Testis (tissue), 3 donors: ENCODE measurements around the gene VCL. TPM values are rescaled to one million over a fixed set of nuclear protein-coding genes. Genes with fewer than 3 reads are reported as not detected.
A peak's percentile ranks its signal among the peaks of the same experiment; 100 is the strongest.
"Not testable (repeated sequence)": the region's sequence is repeated elsewhere in the genome, so short reads cannot be mapped to it uniquely, and the experiment has no call there.

ENCODE experiments used
- DNase-seq: peaks from one replicate; pipeline ENCODE4 v3.0.0-alpha.2; 2019
- H3K27ac ChIP-seq, 2 donors: fragments of 200-600 bp; sonication (generic); one replicate each; pipeline ENCODE4 v1.5.1; 2019
- H3K27me3 ChIP-seq: fragments of 200-600 bp; sonication (generic); one replicate; pipeline ENCODE4 v1.5.1; 2019
- H3K36me3 ChIP-seq: fragments of 200-600 bp; sonication (generic); one replicate; pipeline ENCODE4 v1.5.1; 2017; ENCODE audit warnings: low read depth; ENCODE audit errors: missing control alignments
- H3K4me1 ChIP-seq: fragments of 200-600 bp; sonication (generic); one replicate; pipeline ENCODE4 v1.5.1; 2019
- H3K4me3 ChIP-seq, 2 donors: fragments of 200-600 bp; sonication (generic); one replicate each; pipeline ENCODE4 v1.5.1; 2017 to 2019
- H3K9me3 ChIP-seq: fragments of 200-600 bp; sonication (generic); one replicate; pipeline ENCODE4 v1.5.1; 2017
- POLR2A ChIP-seq: fragments of 450-650 bp; IDR thresholded peaks from one replicate; pipeline ENCODE4 v1.6.1; 2017; ENCODE audit warnings: antibody characterized with exemption, mild to moderate bottlenecking, moderate library complexity
- WGBS, 2 donors: methylation state at CpG; one replicate each; pipeline ENCODE4 v1.1.5; 2018; 5-methylcytosine and 5-hydroxymethylcytosine counted together
- intact Hi-C: fragments of 100-400 bp; cut with DNase I; formaldehyde crosslinking; loops from one replicate; pipeline ENCODE4 v1.15.1; 2023; ENCODE audit warnings: low total_unique reads
- polyA plus RNA-seq: library from polyadenylated mRNA; stranded (reverse); fragments of 350-450 nt; fragmentation: Illumina TruSeq; extraction: RNeasy Lipid Tissue Mini Kit (QIAGEN cat#74804); gene quantifications from one replicate; pipeline ENCODE4 v1.2.3, GENCODE V29; 2014; ENCODE audit warnings: low read depth, low replicate concordance; ENCODE audit not compliant: insufficient read depth
- total RNA-seq, 2 donors: library from RNA; depleted of rRNA; stranded (reverse); fragments of >200 nt; gene quantifications; one replicate each; pipeline ENCODE4 v1.2.3, GENCODE V29; 2016
- TF ChIP-seq, protein P1 (sequence below), 3 experiments: fragments of 450-650 bp in 2 of 3; fragments of 200-600 bp in 1 of 3; sonication (generic) in 1 of 3; IDR thresholded peaks; one replicate each; pipeline ENCODE4 v1.5.1; 2016 to 2019; ENCODE audit warnings: antibody characterized with exemption in 3 of 3, mild to moderate bottlenecking in 2 of 3, moderate library complexity in 1 of 3

Gene VCL
- total and polyA plus RNA-seq, 3 donors from 2014 or later: 106 to 272 (median 267) TPM

DNA sequence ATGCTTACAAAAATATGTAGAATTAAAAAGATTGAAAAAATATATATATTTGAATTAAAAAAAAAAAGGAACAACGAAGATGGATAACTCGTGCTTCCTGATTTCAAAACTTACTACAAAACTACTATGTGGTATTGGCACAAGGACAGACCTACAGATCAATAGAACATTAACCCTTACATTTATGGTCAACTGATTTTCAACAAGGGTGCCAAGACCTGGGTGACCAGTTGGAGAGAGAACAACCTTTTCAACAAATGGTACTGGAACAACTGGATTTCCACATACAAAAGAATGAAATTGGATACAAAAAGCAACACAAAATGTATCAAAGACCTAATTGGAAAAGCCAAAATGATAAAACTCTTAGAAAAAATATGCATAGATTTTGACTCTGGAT, 142.6 kb downstream of the VCL start:
- Histone ChIP-seq H3K9me3 (no peaks in the 10 kb centered on the region), H3K4me1 (peaks cover 3% of the 10 kb centered on the region), H3K36me3 (no peaks in the 10 kb centered on the region), H3K27me3 (no peaks in the 10 kb centered on the region), H3K27ac (no peak overlapping the region), H3K4me3 (no peak overlapping the region)
- WGBS, 2 donors: 81 to 89% methylated on average over 2 of the region's 2 CpGs
- TF ChIP-seq, protein P1, sequence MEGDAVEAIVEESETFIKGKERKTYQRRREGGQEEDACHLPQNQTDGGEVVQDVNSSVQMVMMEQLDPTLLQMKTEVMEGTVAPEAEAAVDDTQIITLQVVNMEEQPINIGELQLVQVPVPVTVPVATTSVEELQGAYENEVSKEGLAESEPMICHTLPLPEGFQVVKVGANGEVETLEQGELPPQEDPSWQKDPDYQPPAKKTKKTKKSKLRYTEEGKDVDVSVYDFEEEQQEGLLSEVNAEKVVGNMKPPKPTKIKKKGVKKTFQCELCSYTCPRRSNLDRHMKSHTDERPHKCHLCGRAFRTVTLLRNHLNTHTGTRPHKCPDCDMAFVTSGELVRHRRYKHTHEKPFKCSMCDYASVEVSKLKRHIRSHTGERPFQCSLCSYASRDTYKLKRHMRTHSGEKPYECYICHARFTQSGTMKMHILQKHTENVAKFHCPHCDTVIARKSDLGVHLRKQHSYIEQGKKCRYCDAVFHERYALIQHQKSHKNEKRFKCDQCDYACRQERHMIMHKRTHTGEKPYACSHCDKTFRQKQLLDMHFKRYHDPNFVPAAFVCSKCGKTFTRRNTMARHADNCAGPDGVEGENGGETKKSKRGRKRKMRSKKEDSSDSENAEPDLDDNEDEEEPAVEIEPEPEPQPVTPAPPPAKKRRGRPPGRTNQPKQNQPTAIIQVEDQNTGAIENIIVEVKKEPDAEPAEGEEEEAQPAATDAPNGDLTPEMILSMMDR (IDR thresholded peaks at IDR 0.05): no peak
- TF ChIP-seq POLR2A: no peak
- intact Hi-C loops: no loop called here
- DNase-seq: no peak

DNA sequence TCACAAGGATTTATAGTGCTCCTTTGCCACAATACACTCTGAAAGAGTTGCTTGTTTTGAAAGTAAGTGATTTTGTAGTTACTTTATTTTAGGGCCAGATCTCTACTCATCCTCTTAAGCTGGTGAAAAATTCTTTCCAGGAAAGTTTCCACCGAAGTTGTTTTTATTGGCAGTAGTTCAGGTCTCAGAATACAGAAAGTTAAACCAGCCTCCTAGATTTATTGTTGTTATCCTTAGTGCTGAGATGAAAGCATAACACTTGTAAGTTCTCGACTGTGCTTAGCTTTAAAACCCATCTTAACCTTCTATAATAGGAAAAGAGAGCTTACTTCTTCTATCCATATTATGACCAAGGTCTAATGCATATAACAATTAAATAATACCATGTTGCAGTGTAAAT, 147.2 kb downstream of the VCL start:
- H3K27ac ChIP-seq: no peak overlapping the region
- WGBS, 2 donors: 29 to 45% methylated on average over 2 of the region's 2 CpGs
- no peaks in the 10 kb centered on the region for H3K9me3 ChIP-seq
- DNase-seq: no peak
- H3K27me3 ChIP-seq: no peaks in the 10 kb centered on the region
- intact Hi-C loops: no loop called here
- peaks cover 12% of the 10 kb centered on the region for H3K4me1 ChIP-seq
- TF ChIP-seq, protein P1 (IDR thresholded peaks at IDR 0.05): no peak
- no peak for TF ChIP-seq POLR2A
- H3K4me3 ChIP-seq: no peak overlapping the region
- H3K36me3 ChIP-seq: no peaks in the 10 kb centered on the region

DNA sequence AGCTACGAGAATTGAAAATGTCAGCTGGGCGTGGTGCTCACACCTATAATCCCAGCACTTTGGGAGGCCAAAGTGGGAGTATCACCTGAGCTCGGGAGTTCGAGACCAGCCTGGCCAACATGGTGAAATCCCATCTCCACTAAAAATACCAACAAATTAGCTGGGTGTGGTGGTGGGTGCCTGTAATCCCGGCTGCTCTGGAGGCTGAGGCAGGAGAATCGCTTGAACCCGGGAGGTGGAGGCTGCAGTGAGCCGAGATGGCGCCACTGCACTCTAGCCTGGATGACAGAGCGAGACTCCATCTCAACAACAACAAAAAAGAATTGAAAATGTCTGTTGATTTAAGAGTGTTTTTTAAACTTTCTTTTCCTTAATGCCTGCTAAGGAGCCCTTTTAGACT, 149.1 kb downstream of the VCL start:
- H3K36me3 ChIP-seq, intact Hi-C loops, H3K4me3 ChIP-seq, H3K27ac ChIP-seq, DNase-seq, H3K9me3 ChIP-seq, H3K27me3 ChIP-seq: not testable (repeated sequence)
- peaks cover 14% of the 10 kb centered on the region for H3K4me1 ChIP-seq
- WGBS, 2 donors: 95 to 96% methylated on average over 9 to 10 of the region's 10 CpGs

DNA sequence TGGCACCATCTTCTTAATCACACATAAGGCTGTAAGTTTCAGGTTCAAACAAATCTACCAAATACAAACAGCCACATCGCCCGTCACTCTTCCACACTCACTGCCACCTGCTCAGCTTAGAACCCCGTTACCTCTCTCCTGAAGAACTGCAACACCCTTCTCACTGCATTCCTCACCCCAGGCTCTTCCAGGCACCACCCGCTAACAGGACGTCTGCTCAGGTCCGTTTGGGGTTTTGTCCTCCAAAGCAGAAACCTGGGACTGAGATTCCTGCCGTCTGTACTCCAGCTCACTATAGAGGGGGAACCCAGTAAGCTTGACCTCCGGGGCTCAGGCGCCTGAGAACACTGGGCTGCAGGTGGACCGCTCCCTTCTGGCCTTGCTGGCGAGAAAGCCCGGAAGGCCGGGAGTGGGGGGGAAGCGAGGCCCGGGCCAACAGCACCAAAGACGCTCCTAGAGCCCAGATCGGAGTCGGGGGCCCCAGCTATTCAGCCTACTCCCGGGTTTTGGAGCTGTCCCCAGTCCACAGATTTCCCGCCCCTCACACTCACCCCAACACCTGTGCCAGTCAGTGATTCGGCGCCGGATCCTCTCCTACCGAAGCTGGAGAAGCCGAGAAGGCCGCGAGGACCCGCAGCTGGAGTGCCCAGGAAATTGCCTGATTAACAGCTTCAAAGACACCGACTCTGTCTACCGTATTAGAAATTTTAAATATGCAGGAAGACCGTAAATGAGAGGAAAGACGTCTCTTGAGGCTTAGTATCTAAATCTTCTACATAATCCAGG, 152.5 kb downstream of the VCL start, which contains the start of gene AP3M1:
AP3M1 (minus strand) TSS at position 625 of the 786 bp plus-strand sequence. CDS start 12,449 bp downstream, outside the sequence.
- TF ChIP-seq POLR2A: no peak
- TF ChIP-seq, protein P1 (IDR thresholded peaks at IDR 0.05): no peak
- DNase-seq: peak; percentile 92
- WGBS, 2 donors: 0 to 1% methylated on average over 20 to 30 of the region's 32 CpGs
- peak within 1 kb of the TSS; percentile 72 to 79 for H3K4me3 ChIP-seq
- H3K27ac ChIP-seq: peak within 1 kb of the TSS; percentile 71 to 94
- no peaks in the 10 kb centered on the region for H3K27me3 ChIP-seq
- H3K36me3 ChIP-seq: no peaks in the 10 kb centered on the region
- H3K4me1 ChIP-seq: peaks cover 23% of the 10 kb centered on the region
- intact Hi-C loops: no loop called here
- no peaks in the 10 kb centered on the region for H3K9me3 ChIP-seq

DNA sequence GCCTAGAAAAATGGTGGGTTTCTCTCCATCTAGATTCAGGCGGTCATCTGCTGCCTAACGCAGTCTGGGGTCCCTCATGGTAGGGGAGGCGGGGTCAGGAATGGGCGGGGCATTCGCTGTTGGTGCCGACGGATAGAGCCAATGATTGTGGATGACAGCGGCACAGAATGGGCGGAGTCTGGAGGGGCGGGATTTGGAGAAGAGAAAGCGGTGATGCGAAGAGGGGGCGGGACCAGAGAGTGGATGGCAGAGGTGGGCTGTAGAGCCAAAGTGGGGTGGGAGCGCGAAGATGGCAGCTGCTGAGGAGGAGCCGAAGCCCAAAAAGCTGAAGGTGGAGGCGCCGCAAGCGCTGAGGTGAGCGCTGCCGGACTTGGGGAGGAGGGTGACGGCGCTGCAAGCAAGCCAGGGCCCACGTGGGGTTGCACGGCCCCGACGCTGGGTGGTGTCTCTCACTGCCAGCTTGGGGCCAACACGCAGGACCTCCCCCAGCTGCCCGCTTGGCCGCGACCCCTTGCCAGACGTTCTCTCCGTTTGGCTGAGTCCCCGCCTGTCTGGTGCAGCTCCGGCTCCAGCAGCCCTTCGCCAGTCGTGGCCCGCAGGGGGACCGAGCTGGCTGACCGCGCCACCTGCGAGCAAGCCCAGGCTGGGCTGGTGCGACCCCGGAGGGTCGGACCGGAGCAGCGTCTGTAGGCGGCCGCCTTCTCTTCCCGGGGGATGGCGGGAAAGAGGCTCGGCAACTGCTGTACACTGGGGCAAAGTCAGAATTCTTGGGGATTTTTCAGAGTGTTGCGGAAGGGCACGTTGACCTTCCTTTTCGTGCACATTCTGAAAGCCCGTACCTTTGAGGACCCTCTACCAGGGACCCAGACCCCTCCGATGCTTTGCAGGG, 153.3 kb downstream of the VCL start, which contains the start of gene ADK:
ADK (plus strand) TSS at position 232 of the 889 bp plus-strand sequence; CDS start at position 290, 58 bp downstream.
- DNase-seq: peak; percentile 100
- Histone ChIP-seq H3K36me3 (no peaks in the 10 kb centered on the region), H3K4me1 (peaks cover 23% of the 10 kb centered on the region), H3K27ac (peak within 1 kb of the TSS; percentile 71 to 94), H3K4me3 (peak within 1 kb of the TSS; percentile 72 to 79), H3K9me3 (no peaks in the 10 kb centered on the region), H3K27me3 (no peaks in the 10 kb centered on the region)
- 0 to 1% methylated on average over 21 to 54 of the region's 57 CpGs for WGBS, 2 donors
- no peak for TF ChIP-seq POLR2A
- TF ChIP-seq, protein P1 (IDR thresholded peaks at IDR 0.05): peak in 1 of 3 experiments; percentile 21
- intact Hi-C loops: no loop called here
